ENCODE data around the gene MBD3.
A peak's percentile ranks its signal among the peaks of the same experiment; 100 is the strongest.

Gene MBD3

DNA sequence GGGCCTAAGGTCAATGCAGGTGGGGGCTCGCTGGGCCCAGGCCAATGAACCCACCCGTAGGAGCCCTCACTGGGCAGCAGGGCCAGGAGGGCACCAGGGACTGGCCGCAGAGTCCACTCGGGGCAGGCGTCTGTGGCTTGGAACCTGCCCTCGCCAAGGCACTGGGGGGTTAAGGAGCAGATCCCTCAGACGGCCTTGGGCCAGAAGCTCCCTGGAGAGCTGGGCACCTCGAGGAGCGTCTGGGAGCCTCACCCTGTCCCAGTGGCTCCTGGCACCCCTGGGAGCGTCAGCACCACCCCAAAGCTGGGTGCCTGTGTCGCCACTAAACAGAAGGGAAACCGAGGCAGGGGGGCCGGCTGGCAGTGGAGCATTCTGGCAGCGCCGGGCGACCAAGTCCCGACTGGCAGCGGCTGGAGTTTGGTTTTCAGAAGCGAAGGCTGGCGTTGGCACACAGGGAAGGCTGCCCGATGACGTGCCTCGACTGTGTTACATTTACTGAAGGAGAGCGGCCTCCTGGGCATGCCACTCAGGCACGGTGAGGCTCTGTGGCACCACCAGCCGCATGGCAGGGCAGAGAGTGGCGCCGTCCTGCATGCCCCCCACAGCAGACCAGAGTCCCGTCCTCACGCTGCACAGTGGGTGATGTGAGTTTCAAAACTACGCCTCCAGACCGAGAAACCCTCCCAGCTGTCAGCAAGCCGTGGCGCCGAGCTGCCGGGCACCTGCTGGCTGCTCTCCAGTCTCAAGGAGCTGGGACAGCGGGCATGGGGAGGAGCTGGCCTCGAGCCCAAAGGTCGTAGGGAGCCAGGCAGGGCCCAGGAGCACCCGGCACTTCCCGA, 15.4 kb downstream of the MBD3 start:
- no peak for DNase-seq (ENCODE audit: insufficient read length)
- no peak for TF ChIP-seq TAF1 (IDR thresholded peaks at IDR 0.05; ENCODE audit: borderline replicate concordance, low read depth, low read length)
- TF ChIP-seq POLR2AphosphoS5 (IDR thresholded peaks at IDR 0.05; ENCODE audit: low read depth, low read length) = no peak
- no peak for TF ChIP-seq POLR2A (IDR thresholded peaks at IDR 0.05; ENCODE audit: low read depth, low read length)

DNA sequence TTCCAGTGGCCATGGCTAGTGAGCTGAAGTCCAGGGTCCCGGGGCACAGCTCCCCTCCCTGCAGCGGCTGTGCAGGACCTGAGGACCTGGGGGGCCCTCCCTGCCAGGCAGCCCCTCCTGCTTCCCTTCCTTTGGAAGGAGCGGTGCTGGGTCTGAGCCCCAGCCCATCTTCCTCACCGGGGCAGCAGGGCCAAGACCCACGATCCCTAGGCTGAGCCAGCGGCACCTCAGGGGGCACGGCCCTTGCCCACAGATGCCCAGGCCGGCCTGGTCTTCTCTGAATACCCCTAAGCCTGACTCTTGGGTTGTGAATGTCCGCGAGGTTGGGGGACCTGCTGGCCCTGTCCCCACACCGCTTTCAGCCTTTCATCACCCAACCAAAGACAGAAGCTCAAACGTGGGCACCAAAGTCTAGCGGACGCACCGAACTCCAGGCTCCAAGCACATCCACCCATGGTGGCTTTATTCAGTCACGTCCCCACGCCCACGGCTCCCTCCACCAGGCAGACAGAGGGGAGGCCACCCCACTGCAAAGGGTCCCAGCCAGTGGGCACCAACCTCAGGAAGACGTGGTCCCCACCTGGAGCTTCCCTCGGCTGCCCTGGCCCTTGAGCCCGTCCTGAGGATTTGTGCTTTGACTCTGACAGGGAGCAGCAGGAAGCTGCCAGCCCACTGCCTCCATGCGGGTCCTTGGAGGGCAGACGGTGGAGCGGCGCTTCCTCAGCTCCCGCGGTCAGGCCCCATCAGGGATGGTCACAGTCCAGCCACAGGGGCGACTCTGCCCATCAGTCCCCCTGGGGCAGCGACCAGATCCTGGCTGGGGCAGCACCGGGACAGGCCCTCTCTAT, 16.2 kb downstream of the MBD3 start:
- TF ChIP-seq TAF1 (IDR thresholded peaks at IDR 0.05; ENCODE audit: borderline replicate concordance, low read depth, low read length) = no peak
- no peak for TF ChIP-seq POLR2A (IDR thresholded peaks at IDR 0.05; ENCODE audit: low read depth, low read length)
- no peak for TF ChIP-seq POLR2AphosphoS5 (IDR thresholded peaks at IDR 0.05; ENCODE audit: low read depth, low read length)

More for the DNA sequence above, 15.4 kb downstream of the MBD3 start:
- FAIRE-seq = no peak

DNA sequence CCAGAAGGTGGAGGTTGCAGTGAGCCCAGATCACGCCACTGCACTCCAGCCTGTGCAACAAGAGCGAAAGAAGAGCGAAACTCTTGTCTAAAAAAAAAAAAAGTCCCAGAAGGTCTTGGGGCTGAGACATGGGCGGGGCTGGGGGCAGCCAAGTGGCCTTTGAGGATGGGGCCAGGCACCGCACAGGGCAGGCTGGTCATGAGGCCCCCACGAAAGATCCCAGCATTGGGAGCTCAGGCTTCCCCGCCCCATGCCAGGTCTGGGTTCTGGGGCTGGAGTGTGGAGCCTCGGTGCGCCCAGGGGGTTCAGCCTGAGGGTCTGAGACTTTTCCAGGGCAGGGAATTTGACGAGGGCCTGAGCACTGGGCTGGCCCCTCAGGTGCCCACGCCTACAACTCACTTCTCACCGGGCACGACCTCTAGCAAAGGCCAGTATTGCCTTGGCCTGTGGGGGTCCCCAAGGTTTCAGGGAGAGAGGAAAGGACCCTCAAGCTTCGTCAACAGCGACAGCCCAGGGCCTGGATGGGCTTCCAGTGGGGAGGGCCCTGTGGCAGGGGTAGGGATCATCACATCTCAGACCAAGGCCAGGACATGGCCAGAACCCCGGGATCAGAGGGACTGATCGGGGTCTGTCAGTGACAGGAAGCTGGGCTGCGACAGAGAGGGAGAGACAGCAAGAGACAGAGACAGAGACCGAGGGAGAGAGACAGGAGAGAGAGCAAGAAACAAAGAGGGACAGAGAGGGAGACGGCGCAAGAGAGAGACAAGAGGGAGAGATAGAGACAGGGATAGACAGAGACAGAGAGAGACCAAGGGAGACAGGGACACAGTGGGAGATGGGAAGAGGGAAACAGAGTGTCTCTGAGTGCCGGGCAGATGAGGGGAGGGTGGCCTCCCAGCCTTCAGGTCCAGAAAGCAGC, 17.1 kb downstream of the MBD3 start:
- TF ChIP-seq POLR2A (IDR thresholded peaks at IDR 0.05; ENCODE audit: low read depth, low read length) = no peak
- no peak for TF ChIP-seq TAF1 (IDR thresholded peaks at IDR 0.05; ENCODE audit: borderline replicate concordance, low read depth, low read length)
- TF ChIP-seq POLR2AphosphoS5 (IDR thresholded peaks at IDR 0.05; ENCODE audit: low read depth, low read length) = no peak
- no peak for FAIRE-seq
- DNase-seq (ENCODE audit: insufficient read length) = no peak

More for the DNA sequence above, 16.2 kb downstream of the MBD3 start:
- FAIRE-seq (no peak), DNase-seq (ENCODE audit: insufficient read length) (no peak)

DNA sequence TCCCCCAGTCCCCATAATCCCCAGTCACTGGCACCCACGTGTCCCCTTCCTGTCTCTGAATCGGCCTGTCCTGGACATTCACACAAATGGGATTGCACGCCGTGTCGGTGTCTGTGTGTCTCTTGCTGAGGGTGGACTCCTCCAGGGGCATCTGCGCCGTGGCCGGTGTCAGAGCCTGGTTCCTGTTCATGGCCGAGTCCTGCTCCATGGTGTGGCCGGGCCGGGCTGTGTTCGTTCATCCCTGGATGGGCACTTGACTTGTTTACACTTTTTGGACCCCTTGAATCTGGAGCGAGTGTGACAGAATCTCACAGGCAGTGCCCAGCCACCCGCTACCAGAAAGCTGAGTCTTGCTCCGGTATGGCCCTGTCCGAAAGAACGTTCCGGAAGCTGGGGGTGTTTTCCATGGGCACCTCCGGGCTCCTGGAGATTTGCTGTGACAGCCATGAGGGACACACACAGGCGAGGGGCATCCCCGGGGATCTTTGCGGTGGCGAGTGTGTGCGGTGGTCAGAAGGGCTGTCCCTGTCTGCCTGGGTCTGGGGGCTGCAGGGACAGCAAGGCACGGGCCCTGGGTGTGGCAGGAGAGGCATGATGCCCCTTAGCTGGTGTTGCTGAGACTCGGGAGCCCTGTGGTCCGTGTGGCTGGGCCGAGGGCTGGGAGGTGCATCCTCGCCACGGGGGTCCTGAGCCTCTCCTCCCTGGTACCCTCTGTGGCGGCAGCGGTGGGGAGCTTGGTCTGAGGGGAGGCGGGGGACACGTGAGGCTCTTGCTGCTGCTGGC, 18.1 kb downstream of the MBD3 start:
- FAIRE-seq = no peak
- no peak for TF ChIP-seq POLR2AphosphoS5 (IDR thresholded peaks at IDR 0.05; ENCODE audit: low read depth, low read length)
- no peak for TF ChIP-seq POLR2A (IDR thresholded peaks at IDR 0.05; ENCODE audit: low read depth, low read length)

DNA sequence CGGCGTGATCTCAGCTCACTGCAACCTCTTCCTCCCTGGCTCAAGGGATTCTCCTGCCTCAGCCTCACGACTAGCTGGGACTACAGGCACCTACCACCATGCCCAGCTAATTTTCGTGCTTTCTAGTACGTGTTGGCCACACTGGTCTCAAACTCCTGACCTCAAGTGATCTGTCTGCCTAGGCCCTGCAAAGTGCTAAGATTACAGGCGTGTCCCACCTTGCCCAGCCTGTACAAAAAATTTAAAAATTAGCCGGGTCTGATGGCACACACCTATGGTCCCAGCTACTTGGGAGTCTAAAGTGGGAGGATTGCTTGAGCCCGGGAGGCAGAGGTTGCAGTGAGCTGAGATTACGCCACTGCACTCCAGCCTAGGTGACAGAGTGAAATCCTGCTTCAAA, 19.9 kb downstream of the MBD3 start:
- no peak for FAIRE-seq
- no peak for TF ChIP-seq POLR2AphosphoS5 (IDR thresholded peaks at IDR 0.05; ENCODE audit: low read depth, low read length)
- TF ChIP-seq TAF1 (IDR thresholded peaks at IDR 0.05; ENCODE audit: borderline replicate concordance, low read depth, low read length) = no peak

More for the DNA sequence above, 18.1 kb downstream of the MBD3 start:
- DNase-seq (ENCODE audit: insufficient read length) = no peak

DNA sequence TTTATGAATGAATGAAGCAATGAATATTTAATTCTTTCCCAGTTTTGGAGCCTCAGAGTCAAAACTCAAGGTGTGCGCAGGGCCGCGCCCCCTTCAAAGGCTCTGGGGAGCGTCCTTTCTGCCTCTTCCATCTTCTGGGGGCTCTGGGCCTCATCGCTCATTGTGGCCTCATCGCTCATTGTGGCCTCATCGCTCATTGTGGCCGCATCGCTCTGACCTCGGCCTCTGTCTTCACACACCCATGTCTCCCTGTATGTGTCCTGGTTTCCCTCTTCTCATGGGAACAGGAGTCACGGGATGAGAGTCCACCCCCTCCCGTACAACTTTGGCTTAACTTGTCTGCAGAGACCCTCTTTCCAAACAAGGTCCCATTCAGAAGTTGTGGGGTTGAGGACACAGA, 21.3 kb downstream of the MBD3 start:
- no peak for DNase-seq (ENCODE audit: insufficient read length)
- no peak for TF ChIP-seq POLR2AphosphoS5 (IDR thresholded peaks at IDR 0.05; ENCODE audit: low read depth, low read length)
- no peak for TF ChIP-seq TAF1 (IDR thresholded peaks at IDR 0.05; ENCODE audit: borderline replicate concordance, low read depth, low read length)
- no peak for TF ChIP-seq POLR2A (IDR thresholded peaks at IDR 0.05; ENCODE audit: low read depth, low read length)
- no peak for FAIRE-seq

More for the DNA sequence above, 19.9 kb downstream of the MBD3 start:
- DNase-seq (ENCODE audit: insufficient read length) = no peak

DNA sequence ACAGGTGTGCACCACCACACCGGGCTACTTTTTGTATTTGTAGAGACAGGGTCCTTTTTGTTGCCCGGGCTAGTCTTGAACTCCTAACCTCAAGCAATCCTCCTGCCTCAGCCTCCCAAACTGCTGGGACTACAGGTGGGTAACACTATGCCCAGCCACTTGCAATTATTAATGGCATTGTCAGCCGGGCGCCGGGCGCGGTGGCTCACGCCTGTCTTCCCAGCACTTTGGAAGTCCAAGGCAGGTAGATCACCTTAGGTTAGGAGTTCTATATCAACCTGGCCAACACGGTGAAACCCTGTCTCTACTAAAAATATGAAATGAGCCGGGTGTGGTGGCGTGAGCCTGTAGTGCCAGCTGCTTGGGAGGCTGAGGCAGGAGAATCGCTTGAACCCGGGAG, 21.8 kb downstream of the MBD3 start:
- TF ChIP-seq TAF1 (IDR thresholded peaks at IDR 0.05; ENCODE audit: borderline replicate concordance, low read depth, low read length) = no peak
- TF ChIP-seq POLR2A (IDR thresholded peaks at IDR 0.05; ENCODE audit: low read depth, low read length) = no peak
- TF ChIP-seq POLR2AphosphoS5 (IDR thresholded peaks at IDR 0.05; ENCODE audit: low read depth, low read length) = no peak
- FAIRE-seq (no peak), DNase-seq (ENCODE audit: insufficient read length) (no peak)

DNA sequence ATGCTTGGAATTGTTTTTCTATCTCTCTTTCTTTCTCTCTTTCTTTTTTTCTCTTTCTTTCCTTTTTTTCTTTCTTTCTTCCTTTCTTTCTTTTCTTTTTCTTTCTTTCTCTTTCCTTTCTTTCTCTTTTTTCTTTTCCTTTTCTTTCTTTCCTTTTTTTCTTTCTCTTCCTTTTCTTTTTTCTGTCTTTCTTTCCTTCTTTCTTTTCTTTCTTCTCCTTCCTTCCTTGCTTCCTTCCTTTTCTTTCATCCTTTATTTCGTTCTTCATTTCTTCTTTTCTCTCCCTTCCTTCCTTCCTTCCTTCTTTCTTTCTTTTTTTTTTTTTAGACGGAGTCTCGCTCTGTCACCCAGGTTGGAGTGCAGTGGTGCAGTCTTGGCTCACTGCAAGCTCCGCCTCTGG, 22.7 kb downstream of the MBD3 start:
- DNase-seq (ENCODE audit: insufficient read length) (no peak), FAIRE-seq (no peak)
- TF ChIP-seq TAF1 (IDR thresholded peaks at IDR 0.05; ENCODE audit: borderline replicate concordance, low read depth, low read length) = no peak
- no peak for TF ChIP-seq POLR2AphosphoS5 (IDR thresholded peaks at IDR 0.05; ENCODE audit: low read depth, low read length)
- no peak for TF ChIP-seq POLR2A (IDR thresholded peaks at IDR 0.05; ENCODE audit: low read depth, low read length)

DNA sequence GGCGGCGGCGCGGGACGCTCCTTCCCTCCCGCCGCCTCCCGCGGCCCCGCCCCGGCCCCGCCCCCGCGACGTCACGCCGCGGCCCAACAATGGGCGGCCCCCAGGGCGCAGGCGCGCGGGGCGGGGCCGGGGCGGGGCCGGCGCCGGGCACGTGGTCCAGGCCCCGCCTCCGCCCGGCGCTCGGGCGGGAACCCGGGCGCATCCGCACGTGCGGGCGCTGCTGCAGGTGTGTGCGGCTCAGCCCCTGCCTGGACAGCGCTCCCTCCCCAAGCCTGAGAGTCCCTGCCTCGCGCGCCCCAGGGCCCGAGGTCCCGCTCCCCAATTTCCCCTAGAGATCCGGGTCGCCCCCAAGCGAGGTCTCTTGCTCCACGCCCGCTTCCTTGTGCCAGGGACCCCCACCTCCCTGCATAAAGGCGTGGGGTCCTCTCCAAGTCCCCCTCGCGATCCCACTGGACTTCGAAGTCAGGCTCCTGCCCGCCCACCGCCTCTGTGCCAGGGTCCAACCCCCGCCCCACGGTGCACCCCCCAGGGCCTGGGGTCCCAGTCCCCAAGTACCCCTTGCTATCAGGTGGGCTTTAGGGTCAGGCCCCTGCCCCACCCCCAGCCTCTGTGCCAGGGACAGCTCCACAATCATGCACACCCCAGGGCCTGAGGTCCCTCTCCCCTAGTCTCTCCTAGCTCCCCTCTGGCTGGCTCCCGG, 24.2 kb downstream of the MBD3 start, which contains the start of gene MEX3D:
TSS of gene MEX3D (minus strand) at position 6 of the 700 bp plus-strand sequence. CDS start 267 bp downstream, outside the sequence.
- FAIRE-seq = peak; percentile 76
- DNase-seq (ENCODE audit: insufficient read length) = peak; percentile 99
- TF ChIP-seq TAF1 (IDR thresholded peaks at IDR 0.05; ENCODE audit: borderline replicate concordance, low read depth, low read length) (no peak), POLR2A (IDR thresholded peaks at IDR 0.05; ENCODE audit: low read depth, low read length) (no peak), POLR2AphosphoS5 (IDR thresholded peaks at IDR 0.05; ENCODE audit: low read depth, low read length) (no peak)

DNA sequence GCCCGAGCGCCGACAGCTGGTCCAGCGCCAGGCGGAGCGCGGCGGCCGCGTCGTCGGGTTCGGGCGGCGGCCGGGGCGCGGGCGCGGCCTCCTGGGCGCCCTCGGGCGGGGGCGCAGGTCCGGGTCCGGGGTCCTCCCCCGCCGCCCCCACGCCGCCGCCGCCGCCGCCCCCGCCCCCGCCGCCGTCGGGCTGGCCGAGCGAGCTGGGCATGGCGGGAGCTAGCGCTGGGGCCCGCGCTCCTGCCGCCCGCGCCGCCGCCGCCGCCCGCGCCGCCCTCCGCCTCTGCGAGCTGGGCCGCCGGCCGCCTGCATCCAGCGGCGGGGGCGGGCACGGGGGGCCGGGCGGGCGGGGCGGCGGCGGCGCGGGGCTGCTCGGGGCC, 24.8 kb downstream of the MBD3 start:
- no peak for TF ChIP-seq TAF1 (IDR thresholded peaks at IDR 0.05; ENCODE audit: borderline replicate concordance, low read depth, low read length)
- no peak for TF ChIP-seq POLR2A (IDR thresholded peaks at IDR 0.05; ENCODE audit: low read depth, low read length)
- TF ChIP-seq POLR2AphosphoS5 (IDR thresholded peaks at IDR 0.05; ENCODE audit: low read depth, low read length) = no peak
- DNase-seq (ENCODE audit: insufficient read length) (no peak), FAIRE-seq (no peak)

Measured in GM12892 (cell line).